Sigmoid colon (tissue), 7 donors: ENCODE measurements around the gene NXPH2. TPM values are rescaled to one million over a fixed set of nuclear protein-coding genes. Genes with fewer than 3 reads are reported as not detected.

Source experiments
- DNase-seq: peaks from one replicate; pipeline ENCODE4 v3.0.0-alpha.2; 2019
- H3K27ac ChIP-seq, 4 donors: fragments of 200-600 bp; sonication (generic); one replicate each; pipeline ENCODE4 v1.5.1; 2016 to 2019; ENCODE audit warnings: mild to moderate bottlenecking in 1 of 4
- H3K27me3 ChIP-seq, 3 donors: fragments of 200-600 bp; sonication (generic); one replicate each; pipeline ENCODE4 v1.5.1; 2019; ENCODE audit warnings: mild to moderate bottlenecking in 1 of 3
- H3K36me3 ChIP-seq, 4 donors: fragments of 200-600 bp; sonication (generic); one replicate each; pipeline ENCODE4 v1.5.1; 2016 to 2019
- H3K4me1 ChIP-seq, 4 donors: fragments of 200-600 bp; sonication (generic); one replicate each; pipeline ENCODE4 v1.5.1; 2017 to 2019
- H3K4me3 ChIP-seq, 4 donors: fragments of 200-600 bp; sonication (generic); one replicate each; pipeline ENCODE4 v1.5.1; 2017 to 2019; ENCODE audit warnings: mild to moderate bottlenecking in 2 of 4, moderate library complexity in 1 of 4
- H3K9me3 ChIP-seq, 4 donors: fragments of 200-600 bp in 3 of 4; sonication (generic) in 3 of 4; one replicate each; pipeline versions ENCODE4 v1.5.1 to v1.6.1; 2013 to 2019
- CTCF ChIP-seq, 4 experiments: fragments of 450-650 bp in 3 of 4; fragments of 200-600 bp in 1 of 4; IDR thresholded peaks; one replicate each; pipeline ENCODE4 v1.5.1; 2016 to 2019; ENCODE audit warnings: antibody characterized with exemption in 4 of 4, mild to moderate bottlenecking in 3 of 4, moderate library complexity in 2 of 4
- EP300 ChIP-seq, 4 donors: sonication (generic); formaldehyde crosslinking; IDR thresholded peaks; one replicate each; pipeline ENCODE4 v1.6.1; 2017; ENCODE audit warnings: antibody characterized with exemption in 4 of 4
- POLR2A ChIP-seq, 2 donors: fragments of 450-650 bp; IDR thresholded peaks; one replicate each; pipeline ENCODE4 v1.6.1; 2016; ENCODE audit warnings: antibody characterized with exemption in 2 of 2, mild to moderate bottlenecking in 2 of 2, moderate library complexity in 2 of 2
- POLR2AphosphoS5 ChIP-seq, 4 donors: sonication (generic); formaldehyde crosslinking; IDR thresholded peaks; one replicate each; pipeline ENCODE4 v1.6.1; 2017; ENCODE audit warnings: antibody characterized with exemption in 4 of 4
- WGBS, 2 donors: extraction: QIAGEN DNeasy Blood & Tissue Kit; methylation state at CpG; one replicate each; pipeline ENCODE4 v1.1.7; 2013; 5-methylcytosine and 5-hydroxymethylcytosine counted together
- intact Hi-C: fragments of 100-400 bp; cut with DNase I; formaldehyde crosslinking; loops from one replicate; pipeline ENCODE4 v1.15.1; 2023
- polyA plus RNA-seq, 3 donors: library from polyadenylated mRNA; stranded (reverse); fragments of 200-250 nt; gene quantifications; one replicate each; pipeline ENCODE4 v1.2.3, GENCODE V29; 2013
- total RNA-seq, 4 donors: library from RNA; depleted of rRNA; stranded (reverse); fragments of >200 nt; gene quantifications; one replicate each; pipeline ENCODE4 v1.1.0, GENCODE V29; 2016
- donor health status: healthy with polysubstance abuse.
- donor health status: Bipolar disorder and iron deficiency.
- donor health status: healthy.

NXPH2 gene
- total and polyA plus RNA-seq, 7 donors = 0.38 to 1.7 (median 1.1) TPM; not detected in 4

DNA sequence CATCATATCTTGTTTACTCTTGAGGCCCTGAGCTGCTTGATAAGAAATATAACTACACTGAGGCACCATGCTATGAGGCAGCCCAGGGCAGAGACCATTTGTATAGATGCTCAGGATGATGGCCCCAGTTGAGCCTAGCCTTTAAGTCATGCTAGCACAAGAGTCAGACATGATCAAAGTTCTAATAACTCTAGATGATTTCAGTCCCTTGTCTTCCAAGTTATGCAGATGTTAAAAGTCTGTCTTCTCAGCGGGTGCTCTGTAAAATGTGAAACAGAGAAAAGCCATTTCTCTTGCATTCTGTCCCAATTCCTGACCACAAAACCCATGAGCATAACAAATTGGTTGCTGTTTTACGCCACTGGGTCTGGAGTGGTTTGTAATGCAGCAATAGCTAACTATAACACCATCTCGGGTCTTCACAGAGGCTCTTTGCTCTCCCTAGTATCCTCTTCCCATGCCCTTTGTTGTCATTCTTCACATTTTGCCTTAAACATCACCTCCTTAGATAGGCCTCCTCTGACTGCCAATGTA lies 49.6 kb downstream of the NXPH2 start:
- DNase-seq = no peak
- Histone ChIP-seq H3K36me3 (no peaks in the 10 kb centered on the region), H3K4me3 (no peak overlapping the region), H3K27me3 (no peaks in the 10 kb centered on the region), H3K4me1 (no peaks in the 10 kb centered on the region), H3K27ac (no peak overlapping the region), H3K9me3 (no peaks in the 10 kb centered on the region)
- intact Hi-C loops = no loop called here
- WGBS, 2 donors = 81 to 88% methylated on average over 3 of the region's 3 CpGs
- TF ChIP-seq POLR2A (IDR thresholded peaks at IDR 0.05) = no peak
- no peak for TF ChIP-seq EP300 (IDR thresholded peaks at IDR 0.05)
- no peak for TF ChIP-seq POLR2AphosphoS5 (IDR thresholded peaks at IDR 0.05)
- TF ChIP-seq CTCF (IDR thresholded peaks at IDR 0.05) = no peak

DNA sequence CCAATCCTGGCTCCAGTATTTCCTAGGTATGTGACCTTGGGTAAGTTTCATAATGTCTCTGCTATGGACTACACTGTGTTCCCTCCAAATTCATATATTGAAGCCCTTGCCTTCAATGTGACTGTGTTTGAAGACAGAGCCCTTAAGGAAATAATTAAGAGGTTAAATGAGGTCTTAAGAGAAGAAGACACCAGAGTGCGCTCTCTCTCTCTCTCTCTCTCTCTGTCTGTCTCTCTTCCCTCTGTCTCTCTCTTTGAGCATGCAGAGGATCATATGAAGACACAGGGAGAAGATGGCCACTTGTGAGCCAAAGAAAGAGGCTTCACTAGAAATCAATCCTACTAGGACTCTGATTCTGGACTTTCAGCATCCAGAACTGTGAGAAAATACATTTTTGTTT lies 52.2 kb downstream of the NXPH2 start:
- no peaks in the 10 kb centered on the region for H3K36me3 ChIP-seq
- H3K4me1 ChIP-seq = no peaks in the 10 kb centered on the region
- no peak for DNase-seq
- WGBS, 2 donors = 91 to 100% methylated on average over 1 of the region's 1 CpG
- H3K27me3 ChIP-seq = no peaks in the 10 kb centered on the region
- H3K9me3 ChIP-seq = no peaks in the 10 kb centered on the region
- TF ChIP-seq CTCF (IDR thresholded peaks at IDR 0.05) (no peak), POLR2A (IDR thresholded peaks at IDR 0.05) (no peak), EP300 (IDR thresholded peaks at IDR 0.05) (no peak), POLR2AphosphoS5 (IDR thresholded peaks at IDR 0.05) (no peak)
- H3K27ac ChIP-seq = no peak overlapping the region
- intact Hi-C loops = no loop called here
- H3K4me3 ChIP-seq = no peak overlapping the region

DNA sequence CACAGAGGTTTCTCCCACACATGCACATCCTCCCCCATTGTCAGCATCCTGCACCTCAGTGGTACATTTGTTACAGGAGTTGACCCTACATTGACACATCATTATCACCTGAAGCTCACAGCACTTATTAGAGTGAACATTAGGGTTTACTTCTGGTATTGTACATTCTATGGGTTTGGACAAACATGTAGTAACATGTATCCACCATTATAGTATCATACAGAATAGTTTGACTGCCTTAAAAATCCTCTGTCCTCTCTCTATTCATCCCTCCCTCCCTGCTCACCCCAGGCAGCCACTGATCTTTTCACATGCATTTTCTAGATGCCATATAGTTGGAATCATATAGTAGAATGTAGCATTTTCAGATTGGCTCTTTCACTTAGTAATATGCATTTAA lies 53.5 kb downstream of the NXPH2 start:
- no peak for DNase-seq
- Histone ChIP-seq H3K27ac (no peak overlapping the region), H3K27me3 (no peaks in the 10 kb centered on the region), H3K9me3 (no peaks in the 10 kb centered on the region), H3K4me3 (no peak overlapping the region), H3K4me1 (no peaks in the 10 kb centered on the region), H3K36me3 (no peaks in the 10 kb centered on the region)
- TF ChIP-seq EP300 (IDR thresholded peaks at IDR 0.05) (no peak), POLR2A (IDR thresholded peaks at IDR 0.05) (no peak), POLR2AphosphoS5 (IDR thresholded peaks at IDR 0.05) (no peak), CTCF (IDR thresholded peaks at IDR 0.05) (no peak)
- intact Hi-C loops = no loop called here

- Histone ChIP-seq H3K9me3 (no peaks in the 10 kb centered on the region), H3K27ac (no peak overlapping the region), H3K4me3 (no peak overlapping the region), H3K36me3 (no peaks in the 10 kb centered on the region), H3K27me3 (no peaks in the 10 kb centered on the region), H3K4me1 (no peaks in the 10 kb centered on the region)
- DNase-seq = no peak
- TF ChIP-seq POLR2A (IDR thresholded peaks at IDR 0.05) = no peak
- no peak for TF ChIP-seq CTCF (IDR thresholded peaks at IDR 0.05)
- no peak for TF ChIP-seq POLR2AphosphoS5 (IDR thresholded peaks at IDR 0.05)
- no peak for TF ChIP-seq EP300 (IDR thresholded peaks at IDR 0.05)
- intact Hi-C loops = no loop called here
- 35 to 68% methylated on average over 2 of the region's 2 CpGs for WGBS, 2 donors
Observed at GRCh38 chr2:138724729-138725459, 55.3 kb downstream of the NXPH2 start.

DNA sequence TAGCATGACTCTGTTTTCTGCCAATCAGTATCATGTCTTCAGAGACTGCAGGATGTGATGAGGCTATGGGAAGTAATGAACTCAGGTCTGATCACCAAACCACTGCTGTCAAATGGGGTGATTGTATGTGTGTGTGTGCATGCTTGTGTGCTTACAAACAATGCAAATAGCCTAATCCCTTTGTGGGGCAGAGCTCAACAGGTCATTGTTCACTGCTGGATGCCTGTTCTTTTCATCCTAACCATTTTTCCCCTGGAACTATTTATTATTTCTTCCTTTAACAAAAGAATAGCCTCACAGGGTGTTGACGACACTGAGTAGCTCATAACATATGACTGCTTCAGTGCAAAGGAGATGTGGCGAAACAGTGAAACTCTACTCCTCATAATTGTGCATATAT lies 55.9 kb downstream of the NXPH2 start:
- no peak for DNase-seq
- no peaks in the 10 kb centered on the region for H3K9me3 ChIP-seq
- TF ChIP-seq POLR2A (IDR thresholded peaks at IDR 0.05) (no peak), CTCF (IDR thresholded peaks at IDR 0.05) (no peak), EP300 (IDR thresholded peaks at IDR 0.05) (no peak)
- no peaks in the 10 kb centered on the region for H3K27me3 ChIP-seq
- WGBS, 2 donors = 85 to 86% methylated on average over 2 of the region's 2 CpGs
- H3K4me1 ChIP-seq = no peaks in the 10 kb centered on the region
- intact Hi-C loops = no loop called here
- H3K36me3 ChIP-seq = no peaks in the 10 kb centered on the region
- no peak overlapping the region for H3K27ac ChIP-seq
- H3K4me3 ChIP-seq = no peak overlapping the region
